Measurements from ENCODE around the gene STUM. TPM values are rescaled to one million over a fixed set of nuclear protein-coding genes. Genes with fewer than 3 reads are reported as not detected.
A peak's percentile ranks its signal among the peaks of the same experiment; 100 is the strongest.
"Not testable (repeated sequence)": the region's sequence is repeated elsewhere in the genome, so short reads cannot be mapped to it uniquely, and the experiment has no call there.

The STUM gene
- polyA plus RNA-seq (2011; rRNA removed) (not detected in 2 replicates), polyA minus RNA-seq (2011; rRNA and poly(A)+ RNA removed) (not detected in 2 replicates)

GRCh38 chr1:226548256-226549093 lies at the start of gene STUM:
TSS of gene STUM (plus strand) at chr1:226548764. CDS start at chr1:226548905, 141 bp downstream.
- DNase-seq (ENCODE audit: low read depth, low spot score) = no peak
- H3K9me3 ChIP-seq (ENCODE audit: control insufficient read depth, insufficient read depth, low read length) = no peaks in the 10 kb centered on the region; the same call in 1 of the 2 replicates
- CTCF ChIA-PET = interaction anchor here (0.6 to 2.0 kb wide), 31 partner anchors 14 to 1534 kb away, joined by 3 to 13 read pairs (median 4); partner anchors contain the start of genes ARF1 and PARP1

DNA sequence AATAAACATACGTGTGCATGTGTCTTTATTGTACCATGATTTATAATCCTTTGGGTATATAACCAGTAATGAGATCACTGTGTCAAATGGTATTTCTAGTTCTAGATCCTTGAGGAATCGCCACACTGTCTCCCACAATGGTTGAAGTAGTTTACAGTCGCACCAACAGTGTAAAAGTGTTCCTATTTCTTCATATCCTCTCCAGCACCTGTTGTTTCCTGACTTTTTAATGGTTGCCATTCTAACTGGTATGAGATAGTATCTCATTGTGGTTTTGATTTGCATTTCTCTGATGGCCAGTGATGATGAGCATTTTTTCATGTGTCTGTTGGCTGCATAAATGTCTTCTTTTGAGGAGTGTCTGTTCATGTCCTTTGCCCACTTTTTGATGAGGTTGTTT lies 48.9 kb upstream of the STUM start:
- CTCF ChIA-PET = not testable (repeated sequence)

More at GRCh38 chr1:226548256-226549093, at the start of gene STUM:
- TF ChIP-seq CTCF (IDR thresholded peaks at IDR 0.05; ENCODE audit: low read depth, low read length) = no peak
- H3K27me3 ChIP-seq (ENCODE audit: control insufficient read depth, insufficient read depth, low read length) = peaks cover 44% of the 10 kb centered on the region
- POLR2A ChIA-PET = no interaction called here
- peak within 1 kb of the TSS; percentile 25; the same call in 1 of the 2 replicates for H3K4me3 ChIP-seq (ENCODE audit: low read depth, low read length)
- H3K27ac ChIP-seq (ENCODE audit: low read depth, low read length) = no peak within 1 kb of the TSS

DNA sequence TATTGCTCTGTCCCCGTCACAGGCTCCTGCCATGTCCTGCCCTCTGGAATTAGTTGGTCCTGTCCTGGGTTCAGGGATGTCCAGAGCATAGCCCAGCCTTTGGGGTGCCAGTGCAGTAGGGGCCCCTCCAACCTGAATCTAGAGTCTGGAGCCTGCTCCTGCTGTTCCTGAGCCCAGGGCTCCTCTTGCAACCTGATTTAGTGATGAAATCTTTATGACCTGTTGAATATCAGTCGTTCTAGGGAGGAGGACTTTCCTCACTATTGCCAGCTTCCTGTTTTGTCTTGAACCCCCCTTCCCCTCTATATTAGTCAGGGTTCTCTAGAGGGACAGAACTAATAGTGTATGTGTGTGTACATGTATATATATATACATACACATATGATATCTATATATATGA lies 42.5 kb upstream of the STUM start:
- ChIA-PET POLR2A (no interaction called here), CTCF (no interaction called here)
- H3K9me3 ChIP-seq (ENCODE audit: control insufficient read depth, insufficient read depth, low read length) = no peaks in the 10 kb centered on the region
- TF ChIP-seq CTCF (IDR thresholded peaks at IDR 0.05; ENCODE audit: low read depth, low read length) = no peak
- H3K4me3 ChIP-seq (ENCODE audit: low read depth, low read length) = no peak overlapping the region
- H3K27me3 ChIP-seq (ENCODE audit: control insufficient read depth, insufficient read depth, low read length) = peaks cover 9% of the 10 kb centered on the region
- H3K27ac ChIP-seq (ENCODE audit: low read depth, low read length) = no peak overlapping the region
- DNase-seq (ENCODE audit: low read depth, low spot score) = no peak

More for the DNA sequence above, 48.9 kb upstream of the STUM start:
- H3K27me3 ChIP-seq (ENCODE audit: control insufficient read depth, insufficient read depth, low read length); H3K9me3 ChIP-seq (ENCODE audit: control insufficient read depth, insufficient read depth, low read length); POLR2A ChIA-PET; DNase-seq (ENCODE audit: low read depth, low spot score); H3K4me3 ChIP-seq (ENCODE audit: low read depth, low read length); H3K27ac ChIP-seq (ENCODE audit: low read depth, low read length): not testable (repeated sequence)

DNA sequence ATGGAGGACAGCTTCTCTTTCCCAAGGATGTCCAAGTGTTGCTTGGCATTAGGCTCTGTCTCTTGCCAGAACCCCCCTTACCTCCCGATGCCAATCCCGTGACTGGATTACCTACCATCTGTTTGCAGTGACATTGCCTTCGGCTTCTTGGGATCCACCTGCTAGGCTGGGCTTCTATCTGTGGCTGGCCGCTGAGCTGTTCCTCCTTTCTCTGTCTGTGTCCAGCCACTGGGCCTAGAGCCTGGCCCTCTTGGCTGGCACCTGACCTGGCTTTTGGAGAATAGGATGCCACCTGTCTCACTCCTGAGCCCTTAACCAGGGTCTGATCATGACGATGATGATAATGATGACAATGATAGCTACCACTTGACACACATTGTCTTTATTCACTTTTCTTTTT lies 41.6 kb upstream of the STUM start:
- Histone ChIP-seq H3K27me3 (ENCODE audit: control insufficient read depth, insufficient read depth, low read length) (peaks cover 9% of the 10 kb centered on the region), H3K4me3 (ENCODE audit: low read depth, low read length) (no peak overlapping the region), H3K9me3 (ENCODE audit: control insufficient read depth, insufficient read depth, low read length) (no peaks in the 10 kb centered on the region), H3K27ac (ENCODE audit: low read depth, low read length) (no peak overlapping the region)
- TF ChIP-seq CTCF (IDR thresholded peaks at IDR 0.05; ENCODE audit: low read depth, low read length) = no peak
- POLR2A ChIA-PET = no interaction called here
- DNase-seq (ENCODE audit: low read depth, low spot score) = no peak
- CTCF ChIA-PET = no interaction called here

GRCh38 chr1:226510453-226510852 lies 38.1 kb upstream of the STUM start:
- H3K4me3 ChIP-seq (ENCODE audit: low read depth, low read length) = no peak overlapping the region
- H3K27me3 ChIP-seq (ENCODE audit: control insufficient read depth, insufficient read depth, low read length) = peaks cover 6% of the 10 kb centered on the region
- no peak for DNase-seq (ENCODE audit: low read depth, low spot score)
- TF ChIP-seq CTCF (IDR thresholded peaks at IDR 0.05; ENCODE audit: low read depth, low read length) = no peak
- H3K27ac ChIP-seq (ENCODE audit: low read depth, low read length) = no peak overlapping the region
- ChIA-PET CTCF (no interaction called here), POLR2A (no interaction called here)
- H3K9me3 ChIP-seq (ENCODE audit: control insufficient read depth, insufficient read depth, low read length) = no peaks in the 10 kb centered on the region

Data from AG04450 (cell line).